ENCODE data around the gene SDK2.

SDK2 gene

DNA sequence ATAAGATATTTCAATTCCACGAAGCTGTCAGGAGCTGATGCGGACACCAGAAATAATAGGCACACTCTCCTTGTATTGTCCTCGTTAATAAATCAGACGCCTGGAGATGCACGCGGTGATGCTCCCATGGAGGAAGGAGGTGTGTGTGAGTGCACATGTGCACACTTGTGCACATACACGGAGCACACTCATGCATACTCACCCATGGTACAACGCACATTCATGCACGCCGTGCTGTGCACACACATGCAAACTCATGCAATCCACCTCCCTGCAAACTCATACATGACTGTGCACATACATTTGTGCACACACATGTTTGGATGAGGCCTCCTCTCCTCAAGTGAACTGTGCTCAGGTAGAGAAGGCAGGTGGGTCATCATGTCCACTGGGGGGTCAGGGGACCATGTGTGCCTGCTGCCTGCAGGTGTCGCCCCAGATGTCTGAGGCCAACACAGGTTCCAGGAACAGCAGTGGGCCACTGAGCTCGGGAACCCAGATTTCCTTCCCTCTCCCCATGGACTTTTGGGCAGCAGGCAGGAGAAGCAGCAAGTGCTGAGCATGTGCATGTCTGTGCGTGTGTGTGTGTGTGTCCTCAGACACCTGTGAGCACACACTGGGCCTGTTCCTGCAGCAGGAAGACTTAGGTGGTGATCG is 165.3 kb downstream of the SDK2 start:
- no peak for TF ChIP-seq GABPA (IDR thresholded peaks at IDR 0.05; ENCODE audit: low read depth)
- TF ChIP-seq POLR2AphosphoS5 (IDR thresholded peaks at IDR 0.05; ENCODE audit: low read depth), result no peak
- TF ChIP-seq, protein P1, sequence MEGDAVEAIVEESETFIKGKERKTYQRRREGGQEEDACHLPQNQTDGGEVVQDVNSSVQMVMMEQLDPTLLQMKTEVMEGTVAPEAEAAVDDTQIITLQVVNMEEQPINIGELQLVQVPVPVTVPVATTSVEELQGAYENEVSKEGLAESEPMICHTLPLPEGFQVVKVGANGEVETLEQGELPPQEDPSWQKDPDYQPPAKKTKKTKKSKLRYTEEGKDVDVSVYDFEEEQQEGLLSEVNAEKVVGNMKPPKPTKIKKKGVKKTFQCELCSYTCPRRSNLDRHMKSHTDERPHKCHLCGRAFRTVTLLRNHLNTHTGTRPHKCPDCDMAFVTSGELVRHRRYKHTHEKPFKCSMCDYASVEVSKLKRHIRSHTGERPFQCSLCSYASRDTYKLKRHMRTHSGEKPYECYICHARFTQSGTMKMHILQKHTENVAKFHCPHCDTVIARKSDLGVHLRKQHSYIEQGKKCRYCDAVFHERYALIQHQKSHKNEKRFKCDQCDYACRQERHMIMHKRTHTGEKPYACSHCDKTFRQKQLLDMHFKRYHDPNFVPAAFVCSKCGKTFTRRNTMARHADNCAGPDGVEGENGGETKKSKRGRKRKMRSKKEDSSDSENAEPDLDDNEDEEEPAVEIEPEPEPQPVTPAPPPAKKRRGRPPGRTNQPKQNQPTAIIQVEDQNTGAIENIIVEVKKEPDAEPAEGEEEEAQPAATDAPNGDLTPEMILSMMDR (IDR thresholded peaks at IDR 0.05; ENCODE audit: insufficient read depth, low read length), result no peak
- TF ChIP-seq, protein P2, sequence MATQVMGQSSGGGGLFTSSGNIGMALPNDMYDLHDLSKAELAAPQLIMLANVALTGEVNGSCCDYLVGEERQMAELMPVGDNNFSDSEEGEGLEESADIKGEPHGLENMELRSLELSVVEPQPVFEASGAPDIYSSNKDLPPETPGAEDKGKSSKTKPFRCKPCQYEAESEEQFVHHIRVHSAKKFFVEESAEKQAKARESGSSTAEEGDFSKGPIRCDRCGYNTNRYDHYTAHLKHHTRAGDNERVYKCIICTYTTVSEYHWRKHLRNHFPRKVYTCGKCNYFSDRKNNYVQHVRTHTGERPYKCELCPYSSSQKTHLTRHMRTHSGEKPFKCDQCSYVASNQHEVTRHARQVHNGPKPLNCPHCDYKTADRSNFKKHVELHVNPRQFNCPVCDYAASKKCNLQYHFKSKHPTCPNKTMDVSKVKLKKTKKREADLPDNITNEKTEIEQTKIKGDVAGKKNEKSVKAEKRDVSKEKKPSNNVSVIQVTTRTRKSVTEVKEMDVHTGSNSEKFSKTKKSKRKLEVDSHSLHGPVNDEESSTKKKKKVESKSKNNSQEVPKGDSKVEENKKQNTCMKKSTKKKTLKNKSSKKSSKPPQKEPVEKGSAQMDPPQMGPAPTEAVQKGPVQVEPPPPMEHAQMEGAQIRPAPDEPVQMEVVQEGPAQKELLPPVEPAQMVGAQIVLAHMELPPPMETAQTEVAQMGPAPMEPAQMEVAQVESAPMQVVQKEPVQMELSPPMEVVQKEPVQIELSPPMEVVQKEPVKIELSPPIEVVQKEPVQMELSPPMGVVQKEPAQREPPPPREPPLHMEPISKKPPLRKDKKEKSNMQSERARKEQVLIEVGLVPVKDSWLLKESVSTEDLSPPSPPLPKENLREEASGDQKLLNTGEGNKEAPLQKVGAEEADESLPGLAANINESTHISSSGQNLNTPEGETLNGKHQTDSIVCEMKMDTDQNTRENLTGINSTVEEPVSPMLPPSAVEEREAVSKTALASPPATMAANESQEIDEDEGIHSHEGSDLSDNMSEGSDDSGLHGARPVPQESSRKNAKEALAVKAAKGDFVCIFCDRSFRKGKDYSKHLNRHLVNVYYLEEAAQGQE (IDR thresholded peaks at IDR 0.05; ENCODE audit: insufficient replicate concordance, low read depth), result no peak
- TF ChIP-seq SPI1 (IDR thresholded peaks at IDR 0.05; ENCODE audit: borderline replicate concordance, low read depth), result no peak
- Histone ChIP-seq H3K27me3 (ENCODE audit: insufficient read depth, poor library complexity, severe bottlenecking) (no peaks in the 10 kb centered on the region), H3K27ac (replicated peaks) (0 out of 2 replicates have a peak overlapping the region, but pooled peaks have one; percentile 11), H3K4me3 (replicated peaks; ENCODE audit: insufficient read depth, low read length) (no peak overlapping the region)
- DNase-seq (ENCODE audit: low read depth in 1 of 2, low spot score in 1 of 2), result no peak

DNA sequence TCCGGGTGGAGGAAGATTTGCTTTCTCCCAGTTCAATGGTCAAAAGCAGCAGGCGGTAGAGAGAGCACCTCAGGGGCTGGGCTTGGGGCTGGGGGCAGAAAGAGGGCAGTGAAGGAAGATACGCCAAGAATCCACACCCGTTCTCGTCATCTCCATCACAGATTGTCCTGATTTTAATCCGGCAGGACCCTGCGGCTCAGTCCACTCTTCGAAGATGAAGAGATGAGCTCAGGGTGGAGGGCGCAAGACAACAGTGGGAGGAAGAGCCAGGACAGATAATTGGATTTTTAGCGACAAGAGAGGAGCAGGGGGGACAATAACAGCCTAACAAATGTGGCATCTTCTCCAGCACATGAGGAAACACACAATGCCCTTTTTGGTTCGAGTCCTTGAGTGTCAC is 165.9 kb downstream of the SDK2 start:
- no peak overlapping the region for H3K4me3 ChIP-seq (replicated peaks; ENCODE audit: insufficient read depth, low read length)
- H3K27me3 ChIP-seq (ENCODE audit: insufficient read depth, poor library complexity, severe bottlenecking), result no peaks in the 10 kb centered on the region
- no peak overlapping the region for H3K27ac ChIP-seq (replicated peaks)
- TF ChIP-seq POLR2AphosphoS5 (IDR thresholded peaks at IDR 0.05; ENCODE audit: low read depth) (no peak), GABPA (IDR thresholded peaks at IDR 0.05; ENCODE audit: low read depth) (no peak), SPI1 (IDR thresholded peaks at IDR 0.05; ENCODE audit: borderline replicate concordance, low read depth) (no peak)
- TF ChIP-seq, protein P2 (IDR thresholded peaks at IDR 0.05; ENCODE audit: insufficient replicate concordance, low read depth), result no peak
- TF ChIP-seq, protein P1 (IDR thresholded peaks at IDR 0.05; ENCODE audit: insufficient read depth, low read length), result no peak
- DNase-seq (ENCODE audit: low read depth in 1 of 2, low spot score in 1 of 2), result no peak

DNA sequence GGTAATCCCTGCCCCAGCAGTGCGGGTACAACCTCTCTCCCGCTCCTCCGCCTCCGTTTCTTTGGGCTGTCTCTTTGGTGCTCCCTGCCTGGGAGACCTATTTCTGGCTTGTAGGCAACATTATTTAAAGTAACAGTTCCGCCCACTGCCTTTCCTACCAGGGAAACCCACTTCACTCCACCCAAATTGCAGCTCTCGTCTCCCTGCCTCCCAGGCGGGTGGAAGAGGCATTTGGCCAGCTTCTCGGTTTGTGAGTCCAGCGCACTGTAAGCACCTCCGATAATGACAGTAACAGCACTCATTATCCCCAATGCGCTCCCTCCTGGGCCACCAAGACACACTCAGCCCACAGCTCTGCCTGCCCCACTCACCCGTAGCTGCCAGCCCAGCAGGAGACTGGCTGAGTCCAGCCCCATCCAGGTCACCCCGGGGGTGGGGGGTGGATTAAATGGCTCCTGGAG is 167.3 kb downstream of the SDK2 start:
- Histone ChIP-seq H3K4me3 (replicated peaks; ENCODE audit: insufficient read depth, low read length) (no peak overlapping the region), H3K27ac (replicated peaks) (no peak overlapping the region), H3K27me3 (ENCODE audit: insufficient read depth, poor library complexity, severe bottlenecking) (no peaks in the 10 kb centered on the region)
- TF ChIP-seq, protein P2 (IDR thresholded peaks at IDR 0.05; ENCODE audit: insufficient replicate concordance, low read depth), result no peak
- TF ChIP-seq GABPA (IDR thresholded peaks at IDR 0.05; ENCODE audit: low read depth), result no peak
- TF ChIP-seq SPI1 (IDR thresholded peaks at IDR 0.05; ENCODE audit: borderline replicate concordance, low read depth), result no peak
- TF ChIP-seq POLR2AphosphoS5 (IDR thresholded peaks at IDR 0.05; ENCODE audit: low read depth), result no peak
- TF ChIP-seq, protein P1 (IDR thresholded peaks at IDR 0.05; ENCODE audit: insufficient read depth, low read length), result no peak
- DNase-seq (ENCODE audit: low read depth in 1 of 2, low spot score in 1 of 2), result no peak
